C4-2B (cell line): ENCODE results near the gene PDE5A.

Experiments used
- CTCF ChIP-seq: fragments of 450-650 bp; conservative IDR thresholded peaks from 2 replicates; pipeline ENCODE4 v1.5.1; 2017; ENCODE audit warnings: mild to moderate bottlenecking
- ZFX ChIP-seq: fragments of 450-650 bp; IDR thresholded peaks from 2 replicates; pipeline ENCODE4 v1.6.1; 2017

GRCh38 chr4:119675391-119675790, 46.8 kb upstream of the PDE5A start:
- no peak for TF ChIP-seq CTCF
- no peak for TF ChIP-seq ZFX
